Epidermal melanocyte (primary cell): ENCODE data around the gene DOCK6.
"Not testable (repeated sequence)": the region's sequence is repeated elsewhere in the genome, so short reads cannot be mapped to it uniquely, and the experiment has no call there.

Experiments used
- DNase-seq: peaks from one replicate; pipeline ENCODE4 v3.0.0; 2011; ENCODE audit warnings: low spot score; ENCODE audit not compliant: insufficient read length

The DOCK6 gene

GRCh38 chr19:11199517-11199916 lies 62.8 kb downstream of the DOCK6 start:
- no peak for DNase-seq

DNA sequence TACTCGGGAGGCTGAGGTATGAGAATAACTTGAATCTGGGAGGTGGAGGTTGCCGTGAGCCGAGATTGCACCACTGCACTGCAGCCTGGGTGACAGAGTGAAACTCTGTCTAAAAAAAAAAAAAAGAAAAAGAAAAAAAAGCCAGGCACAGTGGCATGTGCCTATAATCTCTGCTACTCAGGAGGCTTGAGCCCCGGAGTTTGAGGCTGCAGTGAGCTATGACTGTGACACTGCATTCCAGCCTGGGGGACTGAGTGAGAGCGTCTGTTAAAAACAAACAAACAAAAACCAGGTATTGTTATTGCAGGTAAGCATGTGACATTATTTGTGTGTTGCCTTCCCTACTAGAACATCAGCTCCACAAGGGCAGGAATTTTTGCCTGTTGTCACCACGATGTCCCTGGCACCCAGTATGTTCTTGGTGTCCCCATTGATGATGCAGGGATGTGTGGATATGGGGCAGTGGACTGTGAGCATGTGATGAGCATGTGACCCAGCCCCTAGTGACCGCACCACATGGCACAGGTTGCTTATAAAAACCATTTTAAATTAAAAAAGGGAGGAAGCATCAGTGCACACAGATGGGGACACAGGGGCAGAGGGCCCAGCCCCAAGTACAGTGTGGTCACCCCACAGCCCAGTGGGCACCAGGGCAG lies 63.4 kb downstream of the DOCK6 start:
- DNase-seq, result no peak

GRCh38 chr19:11198175-11198534 lies 64.2 kb downstream of the DOCK6 start:
- DNase-seq, result no peak

- peak; percentile 94 for DNase-seq
Observed at GRCh38 chr19:11197291-11198174, 64.8 kb downstream of the DOCK6 start, which contains the start of gene KANK2. Gene KANK2, minus strand, starts transcription at chr19:11197545. Its CDS starts 3,034 bp downstream, at chr19:11194511.

DNA sequence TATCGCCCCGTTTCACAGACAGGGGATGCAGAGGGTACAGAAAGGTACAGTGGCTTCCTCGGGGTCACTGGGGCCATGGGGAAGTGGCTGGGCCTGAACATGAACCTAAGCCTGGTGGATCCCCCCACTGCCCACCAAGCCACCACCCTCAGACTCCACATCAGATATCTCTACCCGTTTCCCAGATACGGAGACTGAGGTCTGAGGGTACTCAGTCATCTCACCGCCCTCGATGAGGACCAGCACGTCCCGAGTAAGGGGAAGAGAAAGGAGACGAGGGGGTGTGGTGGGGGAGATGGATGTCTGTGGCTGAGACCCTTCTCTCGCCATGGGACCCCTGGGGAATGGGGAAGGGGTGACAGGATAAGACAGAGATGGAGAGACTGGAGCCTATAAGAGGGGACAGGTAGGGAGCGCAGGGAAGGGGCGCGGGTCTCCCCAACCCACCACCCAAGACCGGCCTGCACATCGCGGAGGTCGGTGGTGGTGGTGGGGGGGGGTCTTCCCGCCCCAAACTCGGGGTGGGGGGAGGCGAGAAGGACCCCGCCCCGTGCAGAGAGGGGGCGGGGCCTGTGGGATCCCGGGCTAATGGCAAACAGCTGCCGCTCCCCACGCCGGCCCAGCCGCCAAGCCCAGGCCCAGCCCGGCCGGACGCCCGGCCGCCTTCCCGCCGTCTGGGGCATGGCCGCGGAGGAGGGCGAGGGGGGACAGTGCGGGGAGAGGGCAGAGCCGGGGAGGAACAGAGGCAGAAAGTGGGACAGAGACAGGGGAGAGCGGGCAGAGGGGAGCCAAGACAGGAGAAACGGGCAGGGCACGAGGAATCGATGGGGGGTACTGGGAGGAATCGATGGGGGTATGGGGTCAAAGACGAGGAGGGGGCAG lies 65.7 kb downstream of the DOCK6 start:
- DNase-seq, result no peak

- DNase-seq, result no peak
Observed at GRCh38 chr19:11195681-11196080, 66.6 kb downstream of the DOCK6 start.

- no peak for DNase-seq
Observed at GRCh38 chr19:11194656-11195558, 67.4 kb downstream of the DOCK6 start.

GRCh38 chr19:11194173-11194572 lies 68.2 kb downstream of the DOCK6 start:
- no peak for DNase-seq

DNA sequence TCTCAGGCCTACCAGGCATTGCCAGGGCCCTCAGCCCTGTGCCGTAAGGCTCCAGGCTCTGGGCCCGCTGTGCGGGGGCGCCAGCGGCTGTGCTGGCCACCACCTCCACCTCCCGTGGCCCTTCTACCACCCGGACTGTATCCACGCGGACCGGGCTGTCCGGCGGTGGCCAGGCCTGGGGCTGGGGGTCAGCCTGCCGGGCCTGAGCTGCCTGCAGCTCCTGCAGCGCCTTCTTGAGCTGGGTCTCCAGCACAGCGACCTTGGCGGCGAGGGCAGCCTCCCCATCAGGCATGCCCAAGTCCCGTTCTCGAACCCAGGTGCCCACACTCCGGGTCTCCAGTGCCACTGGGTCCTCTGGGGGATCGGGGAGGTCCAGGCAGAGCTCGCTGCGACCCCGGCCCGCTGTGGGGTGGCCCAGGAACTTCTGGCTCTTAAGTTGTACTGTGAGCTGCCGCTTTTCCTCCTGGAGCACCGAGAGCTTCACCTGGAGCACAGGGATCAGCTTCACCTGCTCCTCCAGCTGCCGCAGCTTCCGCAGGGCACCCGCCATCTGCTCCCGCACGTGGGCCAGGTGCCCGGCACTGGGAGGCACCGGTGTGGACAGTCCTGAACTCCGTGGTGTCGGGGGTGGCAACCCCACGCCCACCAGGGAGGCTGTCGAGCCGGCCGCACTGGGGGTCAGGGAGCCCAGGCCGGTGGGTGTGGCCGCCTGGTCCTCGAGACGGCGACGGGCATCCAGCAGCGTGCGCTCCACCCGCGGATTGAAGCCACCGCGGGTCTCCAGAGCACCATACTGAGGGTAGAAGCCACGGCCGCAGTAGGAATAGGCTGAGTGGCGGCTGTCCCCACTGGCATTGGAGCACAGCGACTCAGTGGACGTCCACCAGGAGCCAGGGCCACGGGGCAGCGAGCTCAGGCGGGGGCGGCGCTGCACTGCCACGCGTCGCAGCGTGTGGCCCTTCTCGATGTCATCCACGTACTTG lies 69.1 kb downstream of the DOCK6 start:
- no peak for DNase-seq

DNA sequence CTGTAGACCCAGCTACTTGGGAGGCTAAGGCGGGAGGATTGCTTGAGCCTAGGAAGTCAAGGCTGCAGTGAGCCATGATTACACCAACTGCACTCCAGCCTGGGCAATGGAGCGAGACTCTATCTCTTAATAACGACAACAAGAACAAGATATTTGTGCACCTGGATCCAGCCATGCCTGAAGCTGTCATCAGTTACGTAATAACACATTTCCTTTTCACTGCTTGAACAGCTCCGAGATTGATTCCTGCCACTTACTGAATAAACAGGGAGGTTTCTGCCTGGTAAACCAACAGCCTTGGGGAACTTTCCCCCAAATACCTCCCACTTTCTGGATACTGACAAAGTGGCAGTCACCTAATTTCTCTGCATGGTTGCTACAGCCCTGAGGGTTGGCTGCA lies 70.4 kb downstream of the DOCK6 start:
- no peak for DNase-seq

DNA sequence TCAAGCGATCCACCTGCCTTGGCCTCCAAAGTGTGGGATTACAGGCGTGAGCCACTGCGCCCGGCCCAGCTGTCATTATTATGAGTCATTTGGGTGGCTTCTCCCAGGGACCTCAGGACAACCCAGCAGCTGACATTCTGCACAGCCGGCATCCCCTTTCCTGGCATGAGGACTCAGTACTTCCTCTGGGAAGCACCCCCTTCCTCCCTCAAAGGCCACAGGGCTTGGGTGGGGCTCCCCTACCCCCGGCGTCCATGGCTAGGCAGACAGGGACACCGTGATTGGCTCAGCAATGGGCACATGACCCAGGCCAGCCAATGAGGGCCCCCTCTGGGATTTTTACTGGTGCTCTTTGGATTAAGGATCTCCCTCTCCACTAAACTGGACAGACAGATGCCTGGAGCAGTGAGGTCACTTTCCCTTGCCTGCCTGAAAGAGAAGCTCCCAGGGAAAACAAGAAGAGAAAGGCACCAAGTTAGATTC lies 71.0 kb downstream of the DOCK6 start:
- DNase-seq, result peak; percentile 82

DNA sequence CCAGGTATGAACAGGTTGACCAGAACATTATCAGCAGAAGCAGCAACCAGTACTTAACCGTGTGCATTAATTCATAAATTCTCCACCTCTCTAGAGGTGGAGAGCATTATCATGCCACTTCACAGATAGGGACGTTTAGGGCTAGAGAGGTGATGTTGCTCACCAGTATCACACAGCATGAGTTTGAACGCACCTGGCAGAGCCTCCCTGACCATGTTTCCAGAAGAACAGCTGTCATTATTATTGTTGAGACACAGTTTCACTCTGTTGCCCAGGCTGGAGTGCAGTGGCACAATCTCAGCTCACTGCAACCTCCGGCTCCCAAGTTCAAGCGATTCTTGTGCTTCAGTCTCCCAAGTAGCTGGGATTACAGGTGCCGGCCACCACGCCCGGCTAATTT lies 71.8 kb downstream of the DOCK6 start:
- DNase-seq, result no peak

GRCh38 chr19:11187441-11187840 lies 74.9 kb downstream of the DOCK6 start:
- DNase-seq, result no peak

DNA sequence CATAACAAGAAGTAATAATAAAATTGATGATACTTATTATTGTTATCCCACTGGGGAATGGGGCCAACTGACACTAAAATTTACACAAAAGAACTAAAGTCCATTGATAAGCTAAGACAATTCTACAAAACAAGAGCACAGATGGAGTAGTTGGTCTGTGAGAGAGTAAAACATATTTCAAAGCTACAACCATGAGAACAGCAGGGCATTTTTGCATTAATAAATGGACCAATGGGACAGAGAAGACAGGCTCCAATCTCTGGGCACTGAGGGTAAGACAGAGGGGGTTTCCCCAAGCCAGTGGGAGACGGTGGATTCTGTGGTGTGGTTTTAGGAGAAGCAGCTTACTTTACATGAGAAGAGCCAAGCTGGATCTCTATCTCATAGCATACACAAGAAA lies 79.3 kb downstream of the DOCK6 start:
- DNase-seq, result no peak

GRCh38 chr19:11181488-11181887 lies 80.8 kb downstream of the DOCK6 start:
- no peak for DNase-seq

DNA sequence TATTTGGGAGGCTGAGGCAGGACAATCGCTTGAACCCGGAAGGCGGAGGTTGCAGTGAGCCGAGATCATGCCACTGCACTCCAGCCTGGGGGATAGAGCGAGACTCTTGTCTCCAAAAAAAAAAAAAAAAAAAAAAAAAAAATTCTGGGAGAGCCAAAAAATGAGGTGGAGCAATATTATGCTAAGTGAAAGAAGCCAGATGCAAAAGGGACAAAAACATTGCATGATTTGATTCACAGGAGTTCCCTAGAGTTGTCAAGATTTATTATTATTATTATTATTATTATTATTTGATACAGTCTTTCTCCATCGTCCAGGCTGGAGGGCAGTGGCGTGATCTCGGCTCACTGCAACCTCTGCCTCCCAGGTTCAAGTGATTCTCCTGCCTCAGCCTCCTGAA lies 81.3 kb downstream of the DOCK6 start:
- DNase-seq, result not testable (repeated sequence)

DNA sequence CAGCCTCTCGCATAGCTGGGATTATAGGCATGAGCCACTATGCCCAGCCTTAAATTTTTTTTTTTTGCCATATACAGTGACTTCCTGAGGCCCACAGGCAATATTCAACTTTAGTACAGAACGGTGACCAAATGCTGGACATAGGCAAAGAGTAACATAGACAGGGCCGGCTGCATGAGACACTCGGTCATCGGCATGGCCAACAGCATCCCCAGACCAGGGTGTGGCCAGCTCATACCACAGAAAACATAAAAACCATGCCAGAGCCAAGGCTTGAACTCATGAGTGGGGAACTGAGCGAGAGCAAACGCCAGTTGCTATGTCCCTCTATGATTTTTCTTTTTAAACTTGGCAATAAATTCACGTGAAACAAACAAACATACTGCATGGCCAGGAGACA lies 82.0 kb downstream of the DOCK6 start:
- DNase-seq, result no peak

GRCh38 chr19:11179716-11180297 lies 82.5 kb downstream of the DOCK6 start:
- DNase-seq, result no peak

DNA sequence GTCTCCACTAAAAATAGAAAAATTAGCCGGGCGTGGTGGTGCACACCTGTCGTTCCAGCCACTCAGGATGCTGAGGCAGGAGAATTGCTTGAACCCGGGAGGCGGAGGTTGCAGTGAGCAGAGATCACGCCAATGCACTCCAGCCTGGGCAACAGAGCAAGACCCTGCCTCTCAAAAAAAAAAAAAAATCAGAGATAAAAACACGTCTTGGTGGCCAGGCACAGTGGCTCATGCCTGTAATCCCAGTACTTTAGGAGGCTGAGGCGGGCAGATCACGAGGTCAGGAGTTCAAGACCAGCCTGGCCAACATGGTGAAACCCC lies 83.2 kb downstream of the DOCK6 start:
- DNase-seq, result not testable (repeated sequence)
